Measurements from ENCODE around the gene CAPN5.

Gene CAPN5

GRCh38 chr11:77082838-77083565, 16.2 kb downstream of the CAPN5 start:
- DNase-seq (ENCODE audit: extremely low read depth, insufficient read length), result no peak
- Histone ChIP-seq H3K27me3 (replicated peaks; ENCODE audit: control insufficient read depth, insufficient read depth, low read length) (no peaks in the 10 kb centered on the region), H3K36me3 (ENCODE audit: control insufficient read depth, insufficient read depth, low read length) (no peaks in the 10 kb centered on the region), H3K4me3 (replicated peaks; ENCODE audit: low read depth, low read length) (no peak overlapping the region)
- TF ChIP-seq, protein P1, sequence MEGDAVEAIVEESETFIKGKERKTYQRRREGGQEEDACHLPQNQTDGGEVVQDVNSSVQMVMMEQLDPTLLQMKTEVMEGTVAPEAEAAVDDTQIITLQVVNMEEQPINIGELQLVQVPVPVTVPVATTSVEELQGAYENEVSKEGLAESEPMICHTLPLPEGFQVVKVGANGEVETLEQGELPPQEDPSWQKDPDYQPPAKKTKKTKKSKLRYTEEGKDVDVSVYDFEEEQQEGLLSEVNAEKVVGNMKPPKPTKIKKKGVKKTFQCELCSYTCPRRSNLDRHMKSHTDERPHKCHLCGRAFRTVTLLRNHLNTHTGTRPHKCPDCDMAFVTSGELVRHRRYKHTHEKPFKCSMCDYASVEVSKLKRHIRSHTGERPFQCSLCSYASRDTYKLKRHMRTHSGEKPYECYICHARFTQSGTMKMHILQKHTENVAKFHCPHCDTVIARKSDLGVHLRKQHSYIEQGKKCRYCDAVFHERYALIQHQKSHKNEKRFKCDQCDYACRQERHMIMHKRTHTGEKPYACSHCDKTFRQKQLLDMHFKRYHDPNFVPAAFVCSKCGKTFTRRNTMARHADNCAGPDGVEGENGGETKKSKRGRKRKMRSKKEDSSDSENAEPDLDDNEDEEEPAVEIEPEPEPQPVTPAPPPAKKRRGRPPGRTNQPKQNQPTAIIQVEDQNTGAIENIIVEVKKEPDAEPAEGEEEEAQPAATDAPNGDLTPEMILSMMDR (IDR thresholded peaks at IDR 0.05; ENCODE audit: insufficient read depth, low read length, poor library complexity, severe bottlenecking), result no peak

DNA sequence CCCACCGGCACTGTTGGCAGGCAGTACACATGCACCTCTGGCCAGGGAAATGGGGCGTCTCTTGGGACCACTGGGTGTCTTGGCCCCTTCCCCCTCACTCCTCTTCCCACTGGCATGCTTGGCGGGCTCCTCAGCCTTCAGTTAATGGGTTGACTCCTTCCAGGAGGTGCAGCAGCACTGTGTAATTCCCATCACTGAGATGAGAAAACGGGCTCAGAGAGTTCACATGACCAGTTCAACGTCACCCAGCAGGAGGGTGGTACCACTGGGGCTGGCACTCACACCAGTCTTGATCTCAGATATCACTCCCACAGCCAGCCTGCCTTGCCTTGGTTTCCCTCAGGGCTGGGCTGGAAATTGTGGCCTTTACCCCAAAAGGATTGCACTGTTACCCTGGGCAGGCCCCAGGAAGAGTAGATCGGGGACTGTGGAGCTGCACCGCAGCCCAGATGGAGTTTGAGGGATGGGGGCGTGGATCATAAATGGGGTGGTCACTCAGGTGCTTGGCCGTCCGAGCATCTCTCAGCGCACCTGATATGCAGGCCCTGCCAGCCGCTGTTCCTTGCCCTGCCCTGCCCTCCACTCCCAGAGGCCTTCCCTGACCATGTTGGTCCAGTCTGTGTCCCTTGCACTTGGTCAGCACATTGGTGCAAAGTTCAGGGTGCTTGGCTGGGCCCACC, 16.9 kb downstream of the CAPN5 start:
- no peak for DNase-seq (ENCODE audit: extremely low read depth, insufficient read length)
- TF ChIP-seq, protein P1 (IDR thresholded peaks at IDR 0.05; ENCODE audit: insufficient read depth, low read length, poor library complexity, severe bottlenecking), result no peak
- Histone ChIP-seq H3K4me3 (replicated peaks; ENCODE audit: low read depth, low read length) (no peak overlapping the region), H3K27me3 (replicated peaks; ENCODE audit: control insufficient read depth, insufficient read depth, low read length) (no peaks in the 10 kb centered on the region), H3K36me3 (ENCODE audit: control insufficient read depth, insufficient read depth, low read length) (no peaks in the 10 kb centered on the region)

- TF ChIP-seq, protein P1 (IDR thresholded peaks at IDR 0.05; ENCODE audit: insufficient read depth, low read length, poor library complexity, severe bottlenecking), result no peak
- Histone ChIP-seq H3K27me3 (replicated peaks; ENCODE audit: control insufficient read depth, insufficient read depth, low read length) (no peaks in the 10 kb centered on the region), H3K4me3 (replicated peaks; ENCODE audit: low read depth, low read length) (no peak overlapping the region), H3K36me3 (ENCODE audit: control insufficient read depth, insufficient read depth, low read length) (no peaks in the 10 kb centered on the region)
- no peak for DNase-seq (ENCODE audit: extremely low read depth, insufficient read length)
Observed at GRCh38 chr11:77084581-77085191, 17.9 kb downstream of the CAPN5 start.

GRCh38 chr11:77085652-77086051, 18.9 kb downstream of the CAPN5 start:
- Histone ChIP-seq H3K27me3 (replicated peaks; ENCODE audit: control insufficient read depth, insufficient read depth, low read length) (no peaks in the 10 kb centered on the region), H3K4me3 (replicated peaks; ENCODE audit: low read depth, low read length) (no peak overlapping the region), H3K36me3 (ENCODE audit: control insufficient read depth, insufficient read depth, low read length) (no peaks in the 10 kb centered on the region)
- DNase-seq (ENCODE audit: extremely low read depth, insufficient read length), result no peak
- TF ChIP-seq, protein P1 (IDR thresholded peaks at IDR 0.05; ENCODE audit: insufficient read depth, low read length, poor library complexity, severe bottlenecking), result no peak

- H3K4me3 ChIP-seq (replicated peaks; ENCODE audit: low read depth, low read length), result no peak overlapping the region
- no peak for DNase-seq (ENCODE audit: extremely low read depth, insufficient read length)
- no peaks in the 10 kb centered on the region for H3K36me3 ChIP-seq (ENCODE audit: control insufficient read depth, insufficient read depth, low read length)
- TF ChIP-seq, protein P1 (IDR thresholded peaks at IDR 0.05; ENCODE audit: insufficient read depth, low read length, poor library complexity, severe bottlenecking), result no peak
- H3K27me3 ChIP-seq (replicated peaks; ENCODE audit: control insufficient read depth, insufficient read depth, low read length), result no peaks in the 10 kb centered on the region
Observed at GRCh38 chr11:77086521-77087472, 20.0 kb downstream of the CAPN5 start.

Data from GM06990 (cell line).